HG03575 (cell line): ENCODE results near the gene SLCO3A1.

ENCODE experiments used
- ATAC-seq: cut with Tn5 transposase; IDR thresholded peaks from one replicate; pipeline ENCODE4 v1.9.1; 2021; ENCODE audit not compliant: unreplicated experiment, insufficient number of reproducible peaks, low FRiP score; ENCODE audit errors: extremely low read depth

Gene SLCO3A1

GRCh38 chr15:91924837-91925495 is 71.5 kb downstream of the SLCO3A1 start:
- ATAC-seq, result no peak

- no peak for ATAC-seq
These were observed 72.3 kb downstream of the SLCO3A1 start for GRCh38 chr15:91925794-91926193.

GRCh38 chr15:91926908-91927270 is 73.4 kb downstream of the SLCO3A1 start:
- no peak for ATAC-seq

GRCh38 chr15:91927585-91927984 is 74.1 kb downstream of the SLCO3A1 start:
- ATAC-seq, result no peak

- ATAC-seq, result no peak
These were observed 75.2 kb downstream of the SLCO3A1 start for GRCh38 chr15:91928675-91929074.

GRCh38 chr15:91929509-91929908 is 76.0 kb downstream of the SLCO3A1 start:
- ATAC-seq, result no peak

GRCh38 chr15:91930092-91930491 is 76.6 kb downstream of the SLCO3A1 start:
- ATAC-seq, result no peak

GRCh38 chr15:91936182-91936775 is 82.8 kb downstream of the SLCO3A1 start:
- no peak for ATAC-seq

GRCh38 chr15:91936927-91937326 is 83.4 kb downstream of the SLCO3A1 start:
- no peak for ATAC-seq

GRCh38 chr15:91938136-91938535 is 84.6 kb downstream of the SLCO3A1 start:
- no peak for ATAC-seq

GRCh38 chr15:91939403-91939831 is 85.9 kb downstream of the SLCO3A1 start:
- ATAC-seq, result no peak

- ATAC-seq, result no peak
These were observed 87.2 kb downstream of the SLCO3A1 start for GRCh38 chr15:91940496-91941381.

- no peak for ATAC-seq
These were observed 88.6 kb downstream of the SLCO3A1 start for GRCh38 chr15:91941871-91942658.

GRCh38 chr15:91942720-91943394 is 89.3 kb downstream of the SLCO3A1 start:
- ATAC-seq, result no peak

GRCh38 chr15:91944331-91944730 is 90.8 kb downstream of the SLCO3A1 start:
- no peak for ATAC-seq

GRCh38 chr15:91945385-91945784 is 91.9 kb downstream of the SLCO3A1 start:
- ATAC-seq, result no peak

- no peak for ATAC-seq
These were observed 92.6 kb downstream of the SLCO3A1 start for GRCh38 chr15:91946075-91946474.

GRCh38 chr15:91946581-91947292 is 93.2 kb downstream of the SLCO3A1 start:
- ATAC-seq, result no peak
